ENCODE data around the gene PLEKHA6. TPM values are rescaled to one million over a fixed set of nuclear protein-coding genes. Genes with fewer than 3 reads are reported as not detected.

Gene PLEKHA6
- total and polyA plus RNA-seq, 2 donors (not counting 1 experiment from before 2014, with no cell fraction given), result 0.31 to 0.47 TPM

GRCh38 chr1:204268101-204268500 lies 91.6 kb downstream of the PLEKHA6 start:
- ATAC-seq (ENCODE audit: low read depth), result no peak
- H3K4me1 Mint-ChIP-seq, result no peaks in the 10 kb centered on the region
- Histone ChIP-seq H3K4me1 (ENCODE audit: control insufficient read depth in 2 of 2, insufficient read depth in 2 of 2, low read length in 2 of 2) (peaks cover 2 to 13% of the 10 kb centered on the region in 2 donors), H2AFZ (ENCODE audit: insufficient read depth, low read depth, low read length, poor library complexity, severe bottlenecking) (no peak overlapping the region), H3K9me3 (ENCODE audit: control extremely low read depth in 1 of 3, control insufficient read depth in 2 of 3, insufficient read depth in 1 of 3, low read length in 2 of 3) (no peaks in the 10 kb centered on the region), H3K79me2 (ENCODE audit: control insufficient read depth, insufficient read depth, low read length) (no peaks in the 10 kb centered on the region), H3K9ac (ENCODE audit: low read length) (no peak overlapping the region), H3K36me3 (replicated peaks in 1 of 2; ENCODE audit: control extremely low read depth in 1 of 2, control insufficient read depth in 1 of 2, extremely low read depth in 1 of 2, insufficient read depth in 2 of 2, low read length in 1 of 2) (no peaks in the 10 kb centered on the region), H3K27ac (ENCODE audit: low read length in 2 of 2) (no peak overlapping the region), H3K4me3 (ENCODE audit: control extremely low read depth in 1 of 5, extremely low read depth in 1 of 5, insufficient read depth in 1 of 5, low read depth in 2 of 5, low read length in 4 of 5) (no peak overlapping the region), H4K20me1 (ENCODE audit: control insufficient read depth, insufficient read depth, low read length, poor library complexity, severe bottlenecking) (no peaks in the 10 kb centered on the region), H3K27me3 (replicated peaks in 1 of 4; ENCODE audit: control extremely low read depth in 1 of 4, control insufficient read depth in 3 of 4, insufficient read depth in 4 of 4, low read length in 3 of 4) (peaks cover 0 to 8% (median 1%) of the 10 kb centered on the region in 4 experiments), H3K4me2 (replicated peaks; ENCODE audit: low read depth, low read length, poor library complexity, severe bottlenecking) (no peak overlapping the region)
- ChIA-PET POLR2A (no interaction called here), CTCF (interaction anchor here (1.1 kb wide), 1 partner anchor 10 kb away, joined by 3 read pairs; no protein-coding TSS in a partner anchor)
- intact Hi-C loops (cut with micrococcal nuclease), result no loop called here
- H3K4me3 Mint-ChIP-seq, result no peak overlapping the region
- H3K27ac Mint-ChIP-seq, result no peak overlapping the region
- DNase-seq, result no peak
- TF ChIP-seq EZH2 (IDR thresholded peaks at IDR 0.05; ENCODE audit: borderline replicate concordance, insufficient read depth, low read depth, low read length, poor library complexity, severe bottlenecking) (no peak), CTCF (IDR thresholded peaks at IDR 0.05) (no peak)
- H3K27me3 Mint-ChIP-seq, result peaks cover 15% of the 10 kb centered on the region
- H3K9me3 Mint-ChIP-seq (ENCODE audit: insufficient read depth), result no peaks in the 10 kb centered on the region
- 20% methylated on average over 4 of the region's 9 CpGs for WGBS (ENCODE audit: insufficient coverage)

GRCh38 chr1:204267191-204267601 lies 92.5 kb downstream of the PLEKHA6 start:
- CTCF ChIA-PET, result interaction anchor here (1.1 kb wide), 1 partner anchor 9 kb away, joined by 3 read pairs; no protein-coding TSS in a partner anchor

More at GRCh38 chr1:204267191-204267601, 92.5 kb downstream of the PLEKHA6 start:
- intact Hi-C loops (cut with micrococcal nuclease), result no loop called here
- WGBS (ENCODE audit: insufficient coverage), result 84% methylated on average over 9 of the region's 9 CpGs
- H3K9me3 Mint-ChIP-seq (ENCODE audit: insufficient read depth), result no peaks in the 10 kb centered on the region
- ATAC-seq (ENCODE audit: low read depth), result no peak
- Histone ChIP-seq H3K4me2 (replicated peaks; ENCODE audit: low read depth, low read length, poor library complexity, severe bottlenecking) (no peak overlapping the region), H2AFZ (ENCODE audit: insufficient read depth, low read depth, low read length, poor library complexity, severe bottlenecking) (no peak overlapping the region), H3K9me3 (ENCODE audit: control extremely low read depth in 1 of 3, control insufficient read depth in 2 of 3, insufficient read depth in 1 of 3, low read length in 2 of 3) (no peaks in the 10 kb centered on the region), H4K20me1 (ENCODE audit: control insufficient read depth, insufficient read depth, low read length, poor library complexity, severe bottlenecking) (no peaks in the 10 kb centered on the region), H3K79me2 (ENCODE audit: control insufficient read depth, insufficient read depth, low read length) (no peaks in the 10 kb centered on the region), H3K9ac (ENCODE audit: low read length) (no peak overlapping the region), H3K36me3 (replicated peaks in 1 of 2; ENCODE audit: control extremely low read depth in 1 of 2, control insufficient read depth in 1 of 2, extremely low read depth in 1 of 2, insufficient read depth in 2 of 2, low read length in 1 of 2) (no peaks in the 10 kb centered on the region), H3K4me3 (ENCODE audit: control extremely low read depth in 1 of 5, extremely low read depth in 1 of 5, insufficient read depth in 1 of 5, low read depth in 2 of 5, low read length in 4 of 5) (no peak overlapping the region), H3K4me1 (ENCODE audit: control insufficient read depth in 2 of 2, insufficient read depth in 2 of 2, low read length in 2 of 2) (peaks cover 0 to 6% of the 10 kb centered on the region in 2 donors), H3K27ac (ENCODE audit: low read length in 2 of 2) (no peak overlapping the region), H3K27me3 (replicated peaks in 1 of 4; ENCODE audit: control extremely low read depth in 1 of 4, control insufficient read depth in 3 of 4, insufficient read depth in 4 of 4, low read length in 3 of 4) (peaks cover 0 to 8% (median 0%) of the 10 kb centered on the region in 4 experiments)
- H3K4me1 Mint-ChIP-seq, result no peaks in the 10 kb centered on the region
- H3K27ac Mint-ChIP-seq, result no peak overlapping the region
- DNase-seq, result no peak
- POLR2A ChIA-PET, result no interaction called here
- H3K27me3 Mint-ChIP-seq, result peaks cover 23% of the 10 kb centered on the region
- H3K4me3 Mint-ChIP-seq, result no peak overlapping the region
- TF ChIP-seq EZH2 (IDR thresholded peaks at IDR 0.05; ENCODE audit: borderline replicate concordance, insufficient read depth, low read depth, low read length, poor library complexity, severe bottlenecking) (no peak), CTCF (IDR thresholded peaks at IDR 0.05) (no peak)
